ENCODE measurements around the gene IFNG.

Gene IFNG

GRCh38 chr12:68166317-68166831 lies 6.8 kb upstream of the IFNG start:
- no peak for DNase-seq (ENCODE audit: low spot score)

GRCh38 chr12:68163560-68164081 lies 4.1 kb upstream of the IFNG start:
- no peak for DNase-seq (ENCODE audit: low spot score)

- DNase-seq (ENCODE audit: low spot score): no peak
Observed at GRCh38 chr12:68162374-68162773, 2.8 kb upstream of the IFNG start.

GRCh38 chr12:68158432-68158831 lies 1.1 kb downstream of the IFNG start:
- no peak for DNase-seq (ENCODE audit: low spot score)

DNA sequence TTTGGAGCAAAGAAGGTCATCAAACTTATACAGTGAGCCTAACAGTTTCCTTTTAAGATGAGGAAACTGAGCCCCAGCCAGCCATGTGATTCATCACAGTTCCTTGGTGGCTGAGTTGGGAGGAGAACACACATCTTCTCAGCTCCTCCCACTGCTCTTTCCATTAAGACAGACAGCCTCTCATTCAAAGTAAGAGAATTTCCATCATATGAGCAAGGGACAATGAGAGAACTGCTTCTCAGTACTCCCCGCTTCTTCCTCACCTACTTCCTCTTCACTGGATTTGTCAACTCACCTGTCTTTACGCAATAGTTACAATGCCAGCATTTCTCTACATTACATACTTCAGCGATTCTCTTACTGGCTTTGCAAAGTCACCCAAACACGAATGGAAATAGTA lies 2.2 kb downstream of the IFNG start:
- DNase-seq (ENCODE audit: low spot score): no peak

- no peak for DNase-seq (ENCODE audit: low spot score)
Observed at GRCh38 chr12:68156636-68157035, 2.9 kb downstream of the IFNG start.

GRCh38 chr12:68154779-68155178 lies 4.8 kb downstream of the IFNG start:
- DNase-seq (ENCODE audit: low spot score): no peak

DNA sequence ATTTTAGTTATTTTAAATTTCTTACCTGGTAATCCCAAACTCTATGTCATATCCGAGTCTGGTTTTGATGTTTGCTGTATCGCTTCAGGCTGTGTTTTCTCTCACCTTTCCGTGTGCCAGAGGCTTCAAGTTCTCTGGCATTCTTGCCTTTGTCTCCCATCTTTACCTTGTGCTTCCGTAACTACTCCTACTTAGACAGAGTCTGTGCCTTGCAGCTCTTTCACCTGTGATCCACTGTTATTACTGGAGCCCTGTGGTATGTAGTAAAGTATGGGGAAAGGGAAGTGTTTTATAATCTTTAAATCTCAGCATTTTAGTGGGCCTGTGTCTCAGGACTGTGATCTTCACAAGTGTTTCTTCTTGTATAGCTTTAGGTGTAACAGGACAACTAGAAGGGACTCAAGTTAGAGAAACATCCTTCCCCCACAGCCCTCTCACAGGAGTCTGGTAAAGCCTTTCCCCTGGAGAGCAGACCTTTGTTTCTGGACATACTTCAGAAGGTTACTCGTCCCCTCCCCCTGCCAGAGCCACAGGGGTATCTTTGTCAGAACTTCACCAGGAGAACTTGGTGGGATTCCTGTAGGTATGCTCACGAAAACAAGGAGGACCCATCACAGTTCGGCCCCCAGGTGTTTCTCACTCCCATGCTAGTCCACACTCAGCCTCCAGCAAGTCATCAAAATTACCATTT lies 11.1 kb downstream of the IFNG start:
- no peak for DNase-seq (ENCODE audit: low spot score)

GRCh38 chr12:68140556-68140955 lies 19.0 kb downstream of the IFNG start:
- DNase-seq (ENCODE audit: low spot score): no peak

DNA sequence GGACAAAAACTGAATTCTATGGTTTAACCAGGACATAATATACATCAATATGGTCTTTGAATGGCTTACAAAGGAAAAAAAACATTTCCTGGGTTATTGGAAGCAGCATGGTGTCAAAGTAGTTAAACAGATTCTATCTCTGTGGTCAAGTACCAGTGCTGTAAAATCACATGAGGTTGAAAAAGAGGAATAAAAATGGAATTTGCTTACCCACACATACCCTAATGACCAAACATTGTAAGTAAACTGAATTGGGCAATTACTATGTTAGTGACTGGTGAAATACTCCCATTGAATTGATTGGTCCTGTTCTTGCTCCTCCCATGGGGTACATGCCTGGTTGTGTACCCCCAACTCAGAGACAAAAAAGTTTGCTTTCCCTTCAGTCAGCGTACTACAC lies 19.6 kb downstream of the IFNG start:
- DNase-seq (ENCODE audit: low spot score): no peak

GRCh38 chr12:68139001-68139400 lies 20.5 kb downstream of the IFNG start:
- no peak for DNase-seq (ENCODE audit: low spot score)

DNA sequence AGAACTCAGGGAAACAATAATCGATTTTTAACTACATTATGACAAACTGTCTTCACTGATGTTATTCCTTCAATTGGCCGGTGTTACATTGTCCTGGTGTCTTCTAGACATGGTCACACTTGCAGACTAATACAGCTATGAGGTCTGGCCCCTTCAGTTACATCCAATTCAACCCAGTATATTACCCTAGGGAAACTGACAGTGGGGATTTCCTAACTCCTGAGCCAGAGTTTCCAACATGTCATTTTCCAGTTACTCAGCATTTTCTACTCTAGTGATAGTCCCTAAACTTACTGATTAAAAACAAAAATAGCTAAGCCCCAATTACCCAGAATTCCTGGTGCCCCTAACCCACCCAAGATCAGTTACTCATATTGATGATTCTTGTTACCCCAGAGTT lies 21.1 kb downstream of the IFNG start:
- DNase-seq (ENCODE audit: low spot score): no peak

- DNase-seq (ENCODE audit: low spot score): no peak
Observed at GRCh38 chr12:68137335-68137830, 22.2 kb downstream of the IFNG start.

DNA sequence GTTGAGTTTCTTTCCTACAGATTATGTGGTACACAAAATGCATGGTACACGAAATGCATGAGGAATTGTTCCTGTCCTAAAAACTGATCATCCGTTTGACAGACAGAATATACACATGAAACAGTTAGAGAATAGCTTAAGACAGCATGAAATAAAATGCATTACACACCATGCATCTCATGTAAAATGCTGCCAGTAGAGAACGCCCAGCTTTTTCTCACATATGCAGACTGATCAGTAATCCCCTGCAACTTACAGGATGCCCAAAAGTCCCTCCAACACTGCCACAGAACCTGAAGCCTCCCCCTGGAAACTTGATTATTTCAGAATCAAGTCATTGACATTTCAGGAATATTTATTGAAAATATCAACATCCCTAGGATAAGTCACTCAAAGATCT lies 24.0 kb downstream of the IFNG start:
- DNase-seq (ENCODE audit: low spot score): no peak

GRCh38 chr12:68131867-68132414 lies 27.6 kb downstream of the IFNG start:
- no peak for DNase-seq (ENCODE audit: low spot score)

GRCh38 chr12:68129979-68130378 lies 29.6 kb downstream of the IFNG start:
- no peak for DNase-seq (ENCODE audit: low spot score)

DNA sequence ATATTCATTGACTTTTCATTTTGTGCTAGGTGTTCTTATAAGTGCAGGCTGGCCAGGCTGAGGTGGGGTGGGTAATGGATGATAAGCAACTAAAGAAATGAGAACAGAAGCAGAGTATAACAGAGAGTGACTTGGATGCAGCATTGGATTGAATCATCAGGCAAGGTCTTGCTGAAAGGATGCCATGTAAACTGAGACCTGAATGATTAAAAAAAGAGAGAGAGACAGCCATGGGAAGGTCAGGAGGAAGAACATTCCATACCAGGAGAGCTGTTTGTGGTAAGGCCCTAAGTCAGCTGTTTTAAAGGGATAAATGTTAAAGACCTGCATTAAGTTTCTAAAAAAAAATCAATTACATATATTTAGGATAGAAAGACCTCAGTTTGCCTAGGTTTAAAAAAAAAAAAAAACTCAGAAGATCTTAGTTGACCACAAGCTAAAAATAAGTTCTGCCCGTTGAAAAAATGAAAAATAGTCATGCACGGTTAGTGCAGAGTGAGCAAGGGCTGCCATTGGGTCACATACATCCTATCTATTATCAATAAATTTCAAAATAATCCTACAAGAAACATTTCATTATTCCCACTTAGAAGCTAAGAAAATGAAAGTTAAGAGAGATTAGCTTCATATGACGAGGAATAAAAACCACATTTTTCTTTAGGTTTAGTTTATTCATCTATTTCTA lies 37.2 kb downstream of the IFNG start:
- DNase-seq (ENCODE audit: low spot score): no peak

- no peak for DNase-seq (ENCODE audit: low spot score)
Observed at GRCh38 chr12:68121143-68121542, 38.4 kb downstream of the IFNG start.

DNA sequence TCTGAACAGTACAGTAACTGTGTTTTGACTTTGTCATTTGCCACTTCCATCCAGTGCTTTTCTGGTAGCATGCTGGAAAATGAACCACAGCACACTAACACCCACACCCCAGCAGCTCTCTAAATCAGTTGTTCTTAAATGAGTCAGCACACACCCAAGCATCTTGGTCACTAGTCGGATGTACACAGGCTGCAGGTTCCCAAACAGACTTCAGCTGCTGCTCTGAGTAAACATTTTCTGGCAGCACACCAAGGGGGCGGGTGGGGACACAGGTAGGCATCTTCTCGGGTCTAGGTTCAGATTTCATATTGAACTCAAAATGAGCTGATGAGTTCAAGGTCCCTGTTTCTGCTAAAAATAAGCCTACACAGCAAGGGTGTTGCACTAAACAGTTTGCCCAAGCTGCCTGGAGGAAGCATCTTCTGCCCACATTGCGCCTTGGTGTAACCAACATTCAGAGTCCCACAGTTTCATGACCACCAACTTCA lies 39.8 kb downstream of the IFNG start:
- no peak for DNase-seq (ENCODE audit: low spot score)

DNA sequence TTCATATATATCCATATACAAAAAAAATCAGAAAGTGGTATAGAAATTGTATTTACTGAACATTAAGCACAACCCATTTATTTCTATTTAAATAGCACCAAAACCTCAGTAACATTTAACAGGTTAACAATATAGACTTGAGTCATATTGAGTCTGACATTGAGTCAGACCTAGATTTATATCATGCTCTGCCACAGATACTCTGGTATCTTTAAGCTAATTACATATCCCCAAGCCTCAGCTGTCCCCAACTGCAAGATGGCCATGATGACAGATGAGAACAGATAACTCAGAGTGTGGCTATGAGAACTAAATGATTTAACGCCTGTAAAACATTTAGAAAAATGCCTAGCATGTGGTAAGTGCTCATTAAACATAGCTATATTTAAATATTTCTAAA lies 40.3 kb downstream of the IFNG start:
- DNase-seq (ENCODE audit: low spot score): no peak

GRCh38 chr12:68118096-68118755 lies 41.3 kb downstream of the IFNG start:
- no peak for DNase-seq (ENCODE audit: low spot score)

DNA sequence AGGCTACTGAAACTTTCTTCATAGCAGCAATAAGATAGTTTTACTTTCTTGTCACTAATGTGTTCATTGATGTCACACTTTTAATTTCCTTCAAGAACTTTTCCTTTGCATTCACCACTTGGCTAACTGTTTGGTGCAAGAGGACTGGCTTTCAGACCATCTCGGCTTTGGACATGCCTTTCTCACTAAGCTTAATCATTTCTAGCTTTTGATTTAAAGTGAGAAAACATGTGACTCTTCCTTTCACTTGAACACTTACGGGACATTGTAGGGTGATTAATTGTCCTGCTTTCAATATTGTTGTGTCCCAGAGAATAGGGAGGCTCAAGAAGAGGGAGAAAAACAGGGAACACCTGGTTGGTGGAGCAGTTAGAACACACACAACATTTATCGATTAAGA lies 41.9 kb downstream of the IFNG start:
- DNase-seq (ENCODE audit: low spot score): no peak

All from COLO829 (cell line).